GOT3 (cell line): ENCODE data around the gene KRT6A.
A peak's percentile ranks its signal among the peaks of the same experiment; 100 is the strongest.
"Not testable (repeated sequence)": the region's sequence is repeated elsewhere in the genome, so short reads cannot be mapped to it uniquely, and the experiment has no call there.

Source experiments
- DNase-seq: peaks from one replicate; lab custom pipeline; 2025; ENCODE audit warnings: mixed read lengths; lab: John Stamatoyannopoulos, UW

KRT6A gene

GRCh38 chr12:52464897-52465296 is 28.2 kb downstream of the KRT6A start:
- no peak for DNase-seq

- no peak for DNase-seq
Measured at GRCh38 chr12:52461693-52462092, 31.4 kb downstream of the KRT6A start.

- no peak for DNase-seq
Measured at GRCh38 chr12:52458861-52459260, 34.2 kb downstream of the KRT6A start.

GRCh38 chr12:52455821-52456220 is 37.2 kb downstream of the KRT6A start:
- no peak for DNase-seq

- no peak for DNase-seq
Measured at GRCh38 chr12:52454411-52455201, 38.5 kb downstream of the KRT6A start.

GRCh38 chr12:52452101-52452500 is 41.0 kb downstream of the KRT6A start, which contains the start of gene KRT6B:
KRT6B (minus strand) TSS chr12:52452146; CDS start chr12:52452078, 68 bp downstream.
- no peak for DNase-seq

GRCh38 chr12:52448228-52448627 is 44.8 kb downstream of the KRT6A start:
- DNase-seq: no peak

- not testable (repeated sequence) for DNase-seq
Measured at GRCh38 chr12:52447196-52447595, 45.9 kb downstream of the KRT6A start.

GRCh38 chr12:52446367-52447045 is 46.6 kb downstream of the KRT6A start:
- no peak for DNase-seq

GRCh38 chr12:52445876-52446275 is 47.2 kb downstream of the KRT6A start:
- DNase-seq: no peak

- no peak for DNase-seq
Measured at GRCh38 chr12:52444647-52445595, 48.1 kb downstream of the KRT6A start.

- no peak for DNase-seq
Measured at GRCh38 chr12:52443966-52444365, 49.1 kb downstream of the KRT6A start.

GRCh38 chr12:52442600-52443061 is 50.4 kb downstream of the KRT6A start:
- DNase-seq: peak; percentile 63

GRCh38 chr12:52441320-52441911 is 51.6 kb downstream of the KRT6A start:
- DNase-seq: no peak

- DNase-seq: no peak
Measured at GRCh38 chr12:52440821-52441319, 52.2 kb downstream of the KRT6A start.

- DNase-seq: no peak
Measured at GRCh38 chr12:52439845-52440244, 53.2 kb downstream of the KRT6A start.

- no peak for DNase-seq
Measured at GRCh38 chr12:52439420-52439819, 53.6 kb downstream of the KRT6A start.

GRCh38 chr12:52438305-52439301 is 54.5 kb downstream of the KRT6A start:
- no peak for DNase-seq

- no peak for DNase-seq
Measured at GRCh38 chr12:52437508-52437907, 55.5 kb downstream of the KRT6A start.
